Measurements from ENCODE around the gene FAR1.

The FAR1 gene

GRCh38 chr11:13686776-13687175, 18.3 kb downstream of the FAR1 start:
- H3K79me2 ChIP-seq (ENCODE audit: low read length): peaks cover 97% of the 10 kb centered on the region
- no peaks in the 10 kb centered on the region for H3K36me3 ChIP-seq (replicated peaks; ENCODE audit: insufficient read depth, low read length)
- H3K4me2 ChIP-seq (ENCODE audit: low read depth, low read length): no peak overlapping the region
- H3K9me3 ChIP-seq (replicated peaks; ENCODE audit: insufficient read depth, low read length): no peaks in the 10 kb centered on the region
- no peaks in the 10 kb centered on the region for H3K9me2 ChIP-seq (replicated peaks; ENCODE audit: insufficient read depth, low read length)
- H3K27me3 ChIP-seq (replicated peaks; ENCODE audit: insufficient read depth, low read length): no peaks in the 10 kb centered on the region
- peaks cover 36% of the 10 kb centered on the region for H4K20me1 ChIP-seq (ENCODE audit: insufficient read depth, low read length)
- H3K27ac ChIP-seq (ENCODE audit: low read length): no peak overlapping the region
- H3K9ac ChIP-seq (ENCODE audit: low read length): no peak overlapping the region
- no peaks in the 10 kb centered on the region for H3K4me1 ChIP-seq (ENCODE audit: low read length)
- no peak overlapping the region for H3K4me3 ChIP-seq (ENCODE audit: low read length)
- H2AFZ ChIP-seq (ENCODE audit: low read length): no peak overlapping the region
- no peak for DNase-seq
- no peaks in the 10 kb centered on the region for H3F3A ChIP-seq (ENCODE audit: insufficient read depth, low read length)
- TF ChIP-seq CTCF (IDR thresholded peaks at IDR 0.05; ENCODE audit: low read length) (no peak), EZH2phosphoT487 (IDR thresholded peaks at IDR 0.05; ENCODE audit: low read length) (no peak), EZH2 (optimal IDR thresholded peaks at IDR 0.05; ENCODE audit: low read depth, low read length) (no peak)

- H4K20me1 ChIP-seq (ENCODE audit: insufficient read depth, low read length): peaks cover 35% of the 10 kb centered on the region
- H3K27ac ChIP-seq (ENCODE audit: low read length): no peak overlapping the region
- no peaks in the 10 kb centered on the region for H3K4me1 ChIP-seq (ENCODE audit: low read length)
- no peaks in the 10 kb centered on the region for H3K9me3 ChIP-seq (replicated peaks; ENCODE audit: insufficient read depth, low read length)
- H3K4me2 ChIP-seq (ENCODE audit: low read depth, low read length): no peak overlapping the region
- DNase-seq: no peak
- H2AFZ ChIP-seq (ENCODE audit: low read length): no peak overlapping the region
- H3K9ac ChIP-seq (ENCODE audit: low read length): no peak overlapping the region
- H3K9me2 ChIP-seq (replicated peaks; ENCODE audit: insufficient read depth, low read length): no peaks in the 10 kb centered on the region
- peaks cover 97% of the 10 kb centered on the region for H3K79me2 ChIP-seq (ENCODE audit: low read length)
- no peaks in the 10 kb centered on the region for H3K36me3 ChIP-seq (replicated peaks; ENCODE audit: insufficient read depth, low read length)
- no peaks in the 10 kb centered on the region for H3F3A ChIP-seq (ENCODE audit: insufficient read depth, low read length)
- TF ChIP-seq EZH2phosphoT487 (IDR thresholded peaks at IDR 0.05; ENCODE audit: low read length) (no peak), CTCF (IDR thresholded peaks at IDR 0.05; ENCODE audit: low read length) (no peak), EZH2 (optimal IDR thresholded peaks at IDR 0.05; ENCODE audit: low read depth, low read length) (no peak)
- no peaks in the 10 kb centered on the region for H3K27me3 ChIP-seq (replicated peaks; ENCODE audit: insufficient read depth, low read length)
- H3K4me3 ChIP-seq (ENCODE audit: low read length): no peak overlapping the region
These were observed 18.8 kb downstream of the FAR1 start for GRCh38 chr11:13687271-13687670.

- peaks cover 3% of the 10 kb centered on the region; the same call in 1 of the 2 replicates for H3K36me3 ChIP-seq (replicated peaks; ENCODE audit: insufficient read depth, low read length)
- TF ChIP-seq EZH2phosphoT487 (IDR thresholded peaks at IDR 0.05; ENCODE audit: low read length): no peak
- TF ChIP-seq CTCF (IDR thresholded peaks at IDR 0.05; ENCODE audit: low read length): no peak
- no peak for TF ChIP-seq EZH2 (optimal IDR thresholded peaks at IDR 0.05; ENCODE audit: low read depth, low read length)
- no peak for DNase-seq
- no peaks in the 10 kb centered on the region for H3F3A ChIP-seq (ENCODE audit: insufficient read depth, low read length)
- H3K79me2 ChIP-seq (ENCODE audit: low read length): peaks cover 92% of the 10 kb centered on the region
- H3K27ac ChIP-seq (ENCODE audit: low read length): no peak overlapping the region
- H3K9me2 ChIP-seq (replicated peaks; ENCODE audit: insufficient read depth, low read length): no peaks in the 10 kb centered on the region
- H3K27me3 ChIP-seq (replicated peaks; ENCODE audit: insufficient read depth, low read length): no peaks in the 10 kb centered on the region
- no peak overlapping the region for H3K4me2 ChIP-seq (ENCODE audit: low read depth, low read length)
- no peaks in the 10 kb centered on the region for H3K9me3 ChIP-seq (replicated peaks; ENCODE audit: insufficient read depth, low read length)
- H2AFZ ChIP-seq (ENCODE audit: low read length): no peak overlapping the region
- no peak overlapping the region for H3K4me3 ChIP-seq (ENCODE audit: low read length)
- no peak overlapping the region for H3K9ac ChIP-seq (ENCODE audit: low read length)
- peaks cover 29% of the 10 kb centered on the region; the same call in 1 of the 2 replicates for H4K20me1 ChIP-seq (ENCODE audit: insufficient read depth, low read length)
- H3K4me1 ChIP-seq (ENCODE audit: low read length): no peaks in the 10 kb centered on the region
These were observed 22.9 kb downstream of the FAR1 start for GRCh38 chr11:13691286-13691899.

Data from MM.1S (cell line).